Immature natural killer cell (primary cell): ENCODE measurements around the gene KAT2B. TPM values are rescaled to one million over a fixed set of nuclear protein-coding genes. Genes with fewer than 3 reads are reported as not detected.
A peak's percentile ranks its signal among the peaks of the same experiment; 100 is the strongest.

ENCODE experiments used
- DNase-seq, 3 donors: peaks; one replicate each; pipeline ENCODE4 v3.0.0; 2022; ENCODE audit warnings: mixed read lengths in 1 of 3
- H3K27ac Mint-ChIP-seq, 6 donors: one replicate each; pipeline ENCODE4 v1.8.0; 2020; ENCODE audit warnings: mixed read lengths in 6 of 6, mild to moderate bottlenecking in 5 of 6, inconsistent platforms in 4 of 6, moderate library complexity in 3 of 6
- H3K27me3 Mint-ChIP-seq, 3 donors: one replicate each; pipeline ENCODE4 v1.8.0; 2020 to 2021; ENCODE audit warnings: low read depth in 3 of 3, mild to moderate bottlenecking in 3 of 3, mixed read lengths in 3 of 3, moderate library complexity in 3 of 3, inconsistent platforms in 1 of 3
- H3K36me3 Mint-ChIP-seq, 3 donors: one replicate each; pipeline ENCODE4 v1.8.0; 2020; ENCODE audit warnings: mixed read lengths in 3 of 3, inconsistent platforms in 2 of 3, mild to moderate bottlenecking in 2 of 3
- H3K4me1 Mint-ChIP-seq, 2 donors: one replicate each; pipeline ENCODE4 v1.8.0; 2020; ENCODE audit warnings: inconsistent platforms in 2 of 2, mild to moderate bottlenecking in 2 of 2, mixed read lengths in 2 of 2, moderate library complexity in 1 of 2
- H3K4me3 Mint-ChIP-seq, 5 donors: one replicate each; pipeline ENCODE4 v1.8.0; 2020; ENCODE audit warnings: mild to moderate bottlenecking in 5 of 5, mixed read lengths in 5 of 5, inconsistent platforms in 3 of 5, moderate library complexity in 3 of 5
- H3K9me3 Mint-ChIP-seq, 6 donors: one replicate each; pipeline ENCODE4 v1.8.0; 2020; ENCODE audit warnings: mild to moderate bottlenecking in 6 of 6, mixed read lengths in 6 of 6, inconsistent platforms in 4 of 6, moderate library complexity in 3 of 6
- polyA plus RNA-seq, 3 donors: library from polyadenylated mRNA; unstranded; fragments of 300-500 nt; fragmentation: Illumina TruSeq; gene quantifications; one replicate each; pipeline ENCODE4 v1.2.3, GENCODE V29; 2021

The KAT2B gene
- polyA plus RNA-seq, 3 donors from 2014 or later, result 2.5 to 12.0 (median 5.8) TPM

DNA sequence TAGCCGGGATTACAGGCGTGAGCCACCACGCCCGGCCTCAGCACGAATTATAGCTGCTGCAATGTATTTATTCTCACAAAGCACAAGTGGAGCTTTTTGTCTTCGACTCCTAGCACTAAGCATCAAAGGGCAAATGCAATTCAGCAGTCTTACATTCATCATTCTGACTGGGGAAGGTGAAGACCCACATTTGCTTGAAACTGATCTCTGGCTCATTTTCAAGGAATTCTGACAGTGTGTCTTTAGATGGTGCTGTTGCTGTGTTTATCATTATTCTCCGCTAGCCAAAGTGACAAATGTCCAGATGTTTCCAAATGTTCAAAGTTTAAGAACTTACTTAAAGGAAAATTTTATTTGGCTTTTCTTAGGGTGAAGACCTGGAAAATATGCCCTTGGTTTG, 89.9 kb downstream of the KAT2B start:
- peaks cover 5 to 41% of the 10 kb centered on the region in 2 donors for H3K4me1 Mint-ChIP-seq
- peak overlapping the region in 1 of 6 donors; percentile 0 for H3K27ac Mint-ChIP-seq
- peaks cover 30 to 41% (median 37%) of the 10 kb centered on the region in 3 donors for H3K36me3 Mint-ChIP-seq

DNA sequence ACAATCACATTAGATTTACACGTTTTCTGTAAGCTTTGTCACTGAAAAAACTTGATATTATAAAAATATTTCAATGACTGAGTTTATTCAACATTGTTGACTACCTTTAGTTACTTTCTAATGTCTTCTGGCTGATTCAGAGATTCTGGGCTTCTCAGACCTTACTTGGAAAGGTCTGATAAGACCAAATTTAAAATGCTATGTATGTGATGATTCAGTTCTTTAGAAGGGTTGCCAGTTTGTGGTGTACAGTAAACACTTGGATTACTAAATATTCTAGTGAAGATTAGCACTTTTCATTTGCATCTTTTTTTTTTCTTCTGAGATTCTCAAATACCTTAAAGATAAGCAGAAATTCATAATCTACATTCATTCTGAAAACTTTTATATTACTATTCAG, 96.0 kb downstream of the KAT2B start:
- no peaks in the 10 kb centered on the region for H3K9me3 Mint-ChIP-seq
- H3K27me3 Mint-ChIP-seq, result peaks cover 0 to under 1% (median 0%) of the 10 kb centered on the region in 3 donors
- peaks cover 16 to 24% (median 16%) of the 10 kb centered on the region in 3 donors for H3K36me3 Mint-ChIP-seq
- no peak overlapping the region for H3K4me3 Mint-ChIP-seq
- DNase-seq, result no peak
- peak overlapping the region in 4 of 6 donors; percentile 9 to 49 (median 38) for H3K27ac Mint-ChIP-seq
- H3K4me1 Mint-ChIP-seq, result peaks cover 0 to 12% of the 10 kb centered on the region in 2 donors

More for the DNA sequence above, 89.9 kb downstream of the KAT2B start:
- peaks cover 0 to 2% (median 2%) of the 10 kb centered on the region in 3 donors for H3K27me3 Mint-ChIP-seq
- H3K9me3 Mint-ChIP-seq, result no peaks in the 10 kb centered on the region
- H3K4me3 Mint-ChIP-seq, result no peak overlapping the region
- no peak for DNase-seq

DNA sequence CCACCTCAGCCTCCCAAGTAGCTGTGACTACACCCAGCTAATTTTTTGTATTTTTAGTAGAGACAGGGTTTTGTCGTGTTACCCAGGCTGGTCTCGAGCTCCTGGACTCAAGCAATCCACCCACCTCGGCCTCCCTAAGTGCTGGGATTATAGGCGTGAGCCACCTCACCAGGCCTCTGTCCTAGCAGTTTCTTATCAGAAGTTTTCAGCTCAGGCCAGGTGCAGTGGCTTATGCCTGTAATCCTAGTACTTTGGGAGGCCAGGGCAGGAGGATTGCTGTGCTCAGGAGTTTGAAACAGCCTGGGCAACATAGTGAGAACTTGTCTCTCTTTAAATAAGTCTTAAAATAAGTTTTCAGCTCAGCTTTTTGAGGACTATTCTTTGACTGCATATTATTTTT, 97.4 kb downstream of the KAT2B start:
- Mint-ChIP-seq H3K36me3 (peaks cover 21 to 34% (median 24%) of the 10 kb centered on the region in 3 donors), H3K27ac (no peak overlapping the region), H3K27me3 (no peaks in the 10 kb centered on the region), H3K4me1 (peaks cover 2 to 10% of the 10 kb centered on the region in 2 donors), H3K4me3 (no peak overlapping the region), H3K9me3 (no peaks in the 10 kb centered on the region)
- DNase-seq, result no peak

DNA sequence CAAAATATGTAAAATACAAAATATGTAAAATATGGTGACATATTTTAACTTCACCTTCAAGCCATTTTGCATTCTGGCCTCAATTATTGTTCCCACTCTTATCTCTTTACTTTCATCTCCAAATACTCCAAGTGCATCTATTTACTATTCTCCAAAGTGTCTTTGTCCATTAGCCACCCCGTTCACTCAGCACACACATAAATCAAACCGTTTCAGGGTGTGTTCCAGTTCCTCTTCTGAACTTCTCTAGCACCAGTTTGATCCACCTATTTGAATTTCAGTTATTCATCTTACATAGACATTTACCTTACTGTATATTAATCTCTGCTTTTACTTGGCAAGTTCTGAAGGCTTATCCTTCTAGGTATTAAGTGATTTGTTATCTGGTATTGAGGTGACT, 100.6 kb downstream of the KAT2B start:
- H3K36me3 Mint-ChIP-seq, result peaks cover 27 to 52% (median 30%) of the 10 kb centered on the region in 3 donors
- H3K4me1 Mint-ChIP-seq, result peaks cover 2 to 6% of the 10 kb centered on the region in 2 donors
- peak overlapping the region in 3 of 6 donors; percentile 6 to 79 (median 36) for H3K27ac Mint-ChIP-seq
- H3K4me3 Mint-ChIP-seq, result no peak overlapping the region
- no peaks in the 10 kb centered on the region for H3K9me3 Mint-ChIP-seq
- no peak for DNase-seq
- peaks cover 0 to 6% (median 0%) of the 10 kb centered on the region in 3 donors for H3K27me3 Mint-ChIP-seq

DNA sequence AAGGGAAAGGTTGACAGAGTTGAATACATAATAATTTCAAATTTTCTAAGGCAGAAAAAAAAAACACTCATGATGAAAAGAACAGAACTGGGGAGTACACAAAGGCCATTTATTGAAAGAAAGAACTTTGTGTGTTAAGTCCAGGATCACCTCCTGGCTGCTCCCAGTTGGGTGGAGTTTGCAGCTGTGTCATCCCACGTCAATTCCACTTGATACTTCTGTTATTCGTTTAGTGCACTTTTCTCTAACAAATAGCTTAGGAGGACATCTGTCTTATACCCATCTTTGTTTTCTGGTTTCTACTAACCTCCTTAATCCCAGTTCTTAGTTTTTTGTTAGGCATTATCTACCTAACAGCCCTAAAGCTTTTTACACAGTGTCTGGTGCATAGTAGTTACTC, 101.1 kb downstream of the KAT2B start:
- Mint-ChIP-seq H3K27ac (peak overlapping the region in 3 of 6 donors; percentile 6 to 79 (median 22)), H3K4me1 (peaks cover 2 to 6% of the 10 kb centered on the region in 2 donors), H3K36me3 (peaks cover 27 to 54% (median 30%) of the 10 kb centered on the region in 3 donors), H3K9me3 (no peaks in the 10 kb centered on the region), H3K4me3 (no peak overlapping the region), H3K27me3 (peaks cover 0 to 6% (median 0%) of the 10 kb centered on the region in 3 donors)
- DNase-seq, result no peak

DNA sequence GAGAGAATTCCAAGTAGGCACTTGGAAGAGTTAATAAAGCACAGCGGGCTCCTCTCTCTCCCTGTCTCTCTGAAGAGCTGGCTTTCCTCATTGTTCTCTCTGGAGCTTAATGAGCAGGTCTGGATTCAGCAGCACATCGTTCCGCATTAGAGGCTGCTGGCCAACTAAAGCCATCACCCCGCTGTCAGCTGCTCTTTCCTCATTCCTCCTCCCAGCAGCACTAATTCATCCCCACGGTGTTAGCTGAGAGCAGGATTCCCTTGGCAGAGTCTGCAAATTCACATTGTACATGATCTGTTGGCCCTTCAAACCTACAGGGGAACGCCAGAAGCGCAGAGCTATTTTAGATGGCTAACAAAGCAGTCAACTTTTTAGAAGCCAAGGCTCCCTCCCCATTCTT, 101.6 kb downstream of the KAT2B start:
- peaks cover 0 to 8% (median 0%) of the 10 kb centered on the region in 3 donors for H3K27me3 Mint-ChIP-seq
- peak overlapping the region in 1 of 6 donors; percentile 30 for H3K27ac Mint-ChIP-seq
- no peak for DNase-seq
- peaks cover 2 to 4% of the 10 kb centered on the region in 2 donors for H3K4me1 Mint-ChIP-seq
- no peaks in the 10 kb centered on the region for H3K9me3 Mint-ChIP-seq
- H3K36me3 Mint-ChIP-seq, result peaks cover 27 to 54% (median 30%) of the 10 kb centered on the region in 3 donors
- no peak overlapping the region for H3K4me3 Mint-ChIP-seq

DNA sequence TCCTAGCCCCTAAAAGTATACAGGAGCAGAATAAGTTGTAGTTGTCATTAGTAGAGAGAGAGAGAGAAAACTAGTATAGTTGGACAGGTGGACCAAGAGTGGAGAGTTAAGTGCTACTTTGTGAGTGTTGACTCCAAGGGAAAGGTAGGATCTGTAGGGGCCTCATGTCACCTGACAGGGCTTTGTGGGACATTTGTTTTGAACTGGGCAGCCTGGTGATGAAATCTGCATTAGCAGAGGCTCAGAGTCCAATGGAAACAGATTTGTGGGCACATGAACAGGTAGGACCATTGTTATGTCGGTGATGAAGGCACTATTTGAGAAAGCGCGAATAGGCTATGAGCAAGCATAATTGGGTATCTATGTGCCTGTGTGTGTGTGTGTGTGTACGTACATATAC, 102.3 kb downstream of the KAT2B start:
- Mint-ChIP-seq H3K4me1 (peaks cover 0 to 2% of the 10 kb centered on the region in 2 donors), H3K27me3 (peaks cover 0 to 8% (median 0%) of the 10 kb centered on the region in 3 donors), H3K4me3 (no peak overlapping the region), H3K27ac (peak overlapping the region in 3 of 6 donors; percentile 6 to 43 (median 20)), H3K9me3 (no peaks in the 10 kb centered on the region), H3K36me3 (peaks cover 27 to 56% (median 30%) of the 10 kb centered on the region in 3 donors)
- no peak for DNase-seq

DNA sequence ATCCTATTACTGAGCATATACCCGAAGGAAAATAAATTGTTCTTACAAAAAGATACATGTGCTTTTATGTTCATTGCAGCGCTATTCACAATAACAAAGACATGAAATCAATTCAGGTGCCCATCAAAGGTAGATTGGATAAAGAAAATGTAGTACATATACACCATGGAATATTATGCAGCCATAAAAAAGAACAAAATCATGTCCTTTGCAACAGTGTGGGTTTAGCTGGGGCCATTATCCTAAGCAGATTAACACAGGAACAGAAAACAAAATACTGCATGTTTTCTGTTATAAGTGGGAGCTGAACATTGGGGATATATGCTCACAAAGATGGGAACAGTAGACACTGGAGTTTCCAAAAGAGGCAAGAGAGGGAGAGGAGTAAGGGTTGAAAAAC, 103.3 kb downstream of the KAT2B start:
- H3K27ac Mint-ChIP-seq, result no peak overlapping the region
- no peaks in the 10 kb centered on the region for H3K9me3 Mint-ChIP-seq
- no peak for DNase-seq
- peaks cover 31 to 61% (median 35%) of the 10 kb centered on the region in 3 donors for H3K36me3 Mint-ChIP-seq
- peaks cover 0 to 2% of the 10 kb centered on the region in 2 donors for H3K4me1 Mint-ChIP-seq
- H3K4me3 Mint-ChIP-seq, result no peak overlapping the region
- peaks cover 0 to 9% (median 0%) of the 10 kb centered on the region in 3 donors for H3K27me3 Mint-ChIP-seq

DNA sequence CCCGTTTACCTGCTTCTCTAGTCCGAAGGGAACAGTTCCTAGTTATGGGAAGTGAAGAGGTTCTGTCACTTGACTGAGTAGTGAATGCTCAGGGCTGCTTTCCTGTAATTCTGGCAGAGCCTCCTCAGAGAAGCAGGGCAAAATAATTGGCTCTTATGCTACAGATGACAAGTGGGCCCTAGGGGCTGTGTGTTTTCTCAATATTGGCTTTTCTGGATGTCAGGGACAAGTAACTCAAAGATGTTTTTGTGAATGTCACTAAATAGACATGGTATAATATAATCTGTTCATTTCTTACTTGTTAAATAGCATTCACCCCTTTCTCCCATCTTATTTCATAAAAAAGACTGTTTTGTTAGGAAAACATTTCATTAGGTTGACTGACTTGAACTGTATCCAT, 105.6 kb downstream of the KAT2B start:
- peaks cover 39 to 65% (median 40%) of the 10 kb centered on the region in 3 donors for H3K36me3 Mint-ChIP-seq
- peak overlapping the region in 1 of 6 donors; percentile 34 for H3K27ac Mint-ChIP-seq
- H3K9me3 Mint-ChIP-seq, result no peaks in the 10 kb centered on the region
- DNase-seq, result no peak
- peaks cover 0 to 9% (median 0%) of the 10 kb centered on the region in 3 donors for H3K27me3 Mint-ChIP-seq
- H3K4me1 Mint-ChIP-seq, result peaks cover 0 to 4% of the 10 kb centered on the region in 2 donors
- no peak overlapping the region for H3K4me3 Mint-ChIP-seq

DNA sequence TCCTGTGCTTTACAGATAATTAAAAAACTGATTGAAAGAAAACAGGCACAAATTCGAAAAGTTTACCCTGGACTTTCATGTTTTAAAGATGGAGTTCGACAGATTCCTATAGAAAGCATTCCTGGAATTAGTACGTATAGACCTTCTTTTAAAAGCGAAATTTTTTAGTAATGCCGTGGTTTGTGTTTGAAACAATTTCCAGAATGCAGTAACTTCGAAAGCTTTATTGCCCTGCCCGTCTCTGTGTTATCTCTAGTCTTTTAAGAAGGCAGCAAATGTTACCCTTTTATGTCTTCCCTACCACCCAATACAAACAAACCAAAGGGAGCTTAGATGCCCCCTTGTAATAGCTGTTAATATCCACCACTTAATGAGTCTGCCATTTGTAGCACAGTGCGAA, 106.1 kb downstream of the KAT2B start:
- DNase-seq, result no peak
- peaks cover 35 to 62% (median 36%) of the 10 kb centered on the region in 3 donors for H3K36me3 Mint-ChIP-seq
- H3K27me3 Mint-ChIP-seq, result peaks cover 0 to 9% (median 0%) of the 10 kb centered on the region in 3 donors
- H3K4me3 Mint-ChIP-seq, result no peak overlapping the region
- peaks cover 0 to 4% of the 10 kb centered on the region in 2 donors for H3K4me1 Mint-ChIP-seq
- H3K9me3 Mint-ChIP-seq, result no peaks in the 10 kb centered on the region
- peak overlapping the region in 1 of 6 donors; percentile 38 for H3K27ac Mint-ChIP-seq

DNA sequence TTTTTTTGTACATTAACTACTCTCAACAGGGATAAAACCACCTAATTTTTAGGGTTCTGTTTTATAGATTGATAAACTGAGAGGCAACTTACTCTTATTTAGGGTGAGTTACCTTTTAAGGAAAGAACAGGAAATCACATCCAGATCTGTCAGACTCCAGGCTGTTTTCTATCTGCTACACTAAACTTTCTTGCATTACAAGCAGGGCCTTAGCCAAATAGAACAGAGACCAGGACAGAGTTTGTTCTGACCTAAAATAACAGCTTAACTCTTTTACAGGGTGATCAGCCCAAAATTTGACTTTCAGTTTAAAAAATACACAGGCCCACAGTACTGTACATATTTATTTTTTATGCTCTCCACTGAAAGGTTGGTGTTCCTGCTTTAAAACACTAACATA, 107.1 kb downstream of the KAT2B start:
- H3K27ac Mint-ChIP-seq, result peak overlapping the region in 2 of 6 donors; percentile 41 to 43
- H3K36me3 Mint-ChIP-seq, result peaks cover 32 to 56% (median 32%) of the 10 kb centered on the region in 3 donors
- H3K27me3 Mint-ChIP-seq, result peaks cover 0 to 9% (median 0%) of the 10 kb centered on the region in 3 donors
- DNase-seq, result no peak
- no peaks in the 10 kb centered on the region for H3K9me3 Mint-ChIP-seq
- peaks cover 0 to 4% of the 10 kb centered on the region in 2 donors for H3K4me1 Mint-ChIP-seq
- no peak overlapping the region for H3K4me3 Mint-ChIP-seq

DNA sequence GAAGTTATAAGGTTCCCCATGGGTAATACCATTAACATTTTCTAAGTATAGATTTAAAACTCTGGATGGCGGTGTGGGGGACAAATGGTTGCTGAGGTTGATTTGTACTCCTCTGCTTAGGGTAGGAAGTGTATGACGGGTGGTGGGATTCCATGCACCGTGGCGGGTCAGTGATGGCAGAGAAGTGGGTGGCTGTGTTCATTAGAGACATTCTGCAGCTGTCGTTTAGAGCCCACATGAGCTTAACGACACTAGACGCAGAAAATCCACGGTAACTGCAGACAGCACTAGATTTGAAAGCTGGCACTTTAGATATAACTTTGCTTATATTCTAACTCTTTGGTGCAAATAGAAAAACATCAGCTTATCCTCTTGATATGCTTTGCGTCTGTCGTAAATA, 108.2 kb downstream of the KAT2B start:
- no peak for DNase-seq
- Mint-ChIP-seq H3K27me3 (peaks cover 0 to 8% (median 0%) of the 10 kb centered on the region in 3 donors), H3K36me3 (peaks cover 21 to 51% (median 24%) of the 10 kb centered on the region in 3 donors), H3K4me1 (peaks cover 0 to 2% of the 10 kb centered on the region in 2 donors), H3K9me3 (no peaks in the 10 kb centered on the region), H3K4me3 (no peak overlapping the region), H3K27ac (no peak overlapping the region)

DNA sequence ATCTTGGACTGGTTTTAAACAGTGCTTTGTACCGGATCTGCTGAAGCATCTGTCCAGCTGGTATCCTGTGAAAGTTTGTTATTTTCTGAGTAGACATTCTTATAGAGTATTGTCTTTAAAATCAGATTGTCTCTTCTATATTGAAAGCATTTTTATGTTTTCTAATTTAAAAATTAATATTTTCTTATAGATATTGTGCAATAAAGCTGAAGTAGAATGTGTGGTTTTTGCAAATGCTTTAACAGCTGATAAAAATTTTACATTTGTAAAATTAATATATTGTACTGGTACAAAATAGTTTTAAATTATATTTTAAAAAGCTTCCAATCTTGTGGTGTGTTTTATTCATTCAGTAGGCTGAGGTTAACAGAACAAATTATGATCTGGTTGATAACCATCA, 113.8 kb downstream of the KAT2B start:
- no peak for DNase-seq
- Mint-ChIP-seq H3K36me3 (peaks cover 7 to 28% (median 15%) of the 10 kb centered on the region in 3 donors), H3K9me3 (no peaks in the 10 kb centered on the region), H3K27me3 (peaks cover 0 to 2% (median 2%) of the 10 kb centered on the region in 3 donors), H3K4me3 (no peak overlapping the region), H3K27ac (peak overlapping the region in 2 of 6 donors; percentile 10 to 67), H3K4me1 (peaks cover 0 to 2% of the 10 kb centered on the region in 2 donors)

DNA sequence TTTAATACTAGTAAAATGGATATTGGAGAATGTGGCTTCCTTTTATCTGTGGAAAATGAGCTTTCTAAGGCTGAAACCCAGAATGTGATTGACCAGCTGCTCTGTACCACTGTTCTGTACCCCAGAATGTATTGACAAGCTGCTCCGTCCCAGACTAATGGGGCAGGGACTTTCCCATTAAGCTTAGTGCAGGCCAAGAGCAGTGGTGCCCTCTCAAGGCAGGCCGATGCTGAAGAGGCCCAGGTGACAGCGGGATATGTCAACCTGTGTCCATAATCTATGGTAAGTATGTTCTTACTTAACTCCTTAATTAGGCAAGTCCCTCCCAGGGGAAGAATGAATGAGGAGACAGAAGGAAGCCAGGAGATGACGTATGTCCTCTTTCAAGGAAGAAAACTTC, 114.7 kb downstream of the KAT2B start:
- Mint-ChIP-seq H3K27ac (peak overlapping the region in 1 of 6 donors; percentile 12), H3K9me3 (no peaks in the 10 kb centered on the region), H3K36me3 (peaks cover 4 to 25% (median 12%) of the 10 kb centered on the region in 3 donors), H3K4me1 (peaks cover 4 to 6% of the 10 kb centered on the region in 2 donors), H3K27me3 (peaks cover 0 to 2% (median 2%) of the 10 kb centered on the region in 3 donors), H3K4me3 (no peak overlapping the region)
- DNase-seq, result no peak
